Measurements from ENCODE around the gene BCL2A1.

BCL2A1 gene

GRCh38 chr15:79978655-79979514 is 7.9 kb upstream of the BCL2A1 start:
- H3K4me2 ChIP-seq (ENCODE audit: low read length): peak overlapping the region; percentile 93
- H4K20me1 ChIP-seq (ENCODE audit: insufficient read depth, low read length): no peaks in the 10 kb centered on the region
- peaks cover 17% of the 10 kb centered on the region for H3K79me2 ChIP-seq (ENCODE audit: low read length)
- H3K9ac ChIP-seq (ENCODE audit: low read length): peak overlapping the region; percentile 97
- H3K4me1 ChIP-seq (ENCODE audit: low read length): peaks cover 85% of the 10 kb centered on the region
- no peak overlapping the region for H2AFZ ChIP-seq (ENCODE audit: low read depth, low read length)
- H3K9me3 ChIP-seq (ENCODE audit: insufficient read depth, low read length): no peaks in the 10 kb centered on the region
- no peaks in the 10 kb centered on the region for H3K36me3 ChIP-seq (replicated peaks; ENCODE audit: low read depth, low read length)
- no peak for TF ChIP-seq CTCF (IDR thresholded peaks at IDR 0.05; ENCODE audit: low read depth, low read length)
- TF ChIP-seq EZH2phosphoT487 (IDR thresholded peaks at IDR 0.05; ENCODE audit: low read depth): no peak
- H3K4me3 ChIP-seq (ENCODE audit: low read length): peak overlapping the region; percentile 73
- peaks cover 4% of the 10 kb centered on the region; the same call in 1 of the 2 replicates for H3K27me3 ChIP-seq (ENCODE audit: low read depth, low read length)
- H3K27ac ChIP-seq (ENCODE audit: low read length): peak overlapping the region; percentile 97

- Histone ChIP-seq H4K20me1 (ENCODE audit: insufficient read depth, low read length) (no peaks in the 10 kb centered on the region), H3K4me2 (ENCODE audit: low read length) (peak overlapping the region; percentile 93), H3K9ac (ENCODE audit: low read length) (peak overlapping the region; percentile 97), H3K79me2 (ENCODE audit: low read length) (peaks cover 22% of the 10 kb centered on the region), H3K27me3 (ENCODE audit: low read depth, low read length) (no peaks in the 10 kb centered on the region), H2AFZ (ENCODE audit: low read depth, low read length) (no peak overlapping the region), H3K36me3 (replicated peaks; ENCODE audit: low read depth, low read length) (no peaks in the 10 kb centered on the region), H3K4me3 (ENCODE audit: low read length) (peak overlapping the region; percentile 73), H3K4me1 (ENCODE audit: low read length) (peaks cover 85% of the 10 kb centered on the region), H3K27ac (ENCODE audit: low read length) (peak overlapping the region; percentile 97), H3K9me3 (ENCODE audit: insufficient read depth, low read length) (no peaks in the 10 kb centered on the region)
- TF ChIP-seq EZH2phosphoT487 (IDR thresholded peaks at IDR 0.05; ENCODE audit: low read depth) (no peak), CTCF (IDR thresholded peaks at IDR 0.05; ENCODE audit: low read depth, low read length) (no peak)
Observed at GRCh38 chr15:79978260-79978654, 7.3 kb upstream of the BCL2A1 start.

GRCh38 chr15:79977431-79978054 is 6.5 kb upstream of the BCL2A1 start:
- Histone ChIP-seq H3K27ac (ENCODE audit: low read length) (peak overlapping the region; percentile 97), H3K4me1 (ENCODE audit: low read length) (peaks cover 85% of the 10 kb centered on the region), H3K9ac (ENCODE audit: low read length) (peak overlapping the region; percentile 97), H3K36me3 (replicated peaks; ENCODE audit: low read depth, low read length) (no peaks in the 10 kb centered on the region), H3K9me3 (ENCODE audit: insufficient read depth, low read length) (no peaks in the 10 kb centered on the region), H4K20me1 (ENCODE audit: insufficient read depth, low read length) (no peaks in the 10 kb centered on the region), H2AFZ (ENCODE audit: low read depth, low read length) (no peak overlapping the region), H3K4me3 (ENCODE audit: low read length) (peak overlapping the region; percentile 73), H3K79me2 (ENCODE audit: low read length) (peaks cover 22% of the 10 kb centered on the region), H3K27me3 (ENCODE audit: low read depth, low read length) (no peaks in the 10 kb centered on the region), H3K4me2 (ENCODE audit: low read length) (peak overlapping the region; percentile 93)
- TF ChIP-seq CTCF (IDR thresholded peaks at IDR 0.05; ENCODE audit: low read depth, low read length): no peak
- TF ChIP-seq EZH2phosphoT487 (IDR thresholded peaks at IDR 0.05; ENCODE audit: low read depth): no peak
